Esophagus muscularis mucosa (tissue), 4 donors: Measurements from ENCODE around the gene MBL2. TPM values are rescaled to one million over a fixed set of nuclear protein-coding genes. Genes with fewer than 3 reads are reported as not detected.

Experiments used
- DNase-seq: peaks from one replicate; pipeline ENCODE4 v3.0.0-alpha.2; 2017; ENCODE audit errors: extremely low spot score
- H3K27ac ChIP-seq, 4 donors: fragments of 200-600 bp; sonication (generic); replicated peaks in 1 of 4; 1 replicate in 3 of 4; 2 replicates in 1 of 4; pipeline ENCODE4 v1.5.1; 2016 to 2019; ENCODE audit warnings: mild to moderate bottlenecking in 1 of 4
- H3K27me3 ChIP-seq, 4 donors: fragments of 200-600 bp; sonication (generic); one replicate each; pipeline versions ENCODE4 v1.5.1 to v1.6.0; 2016 to 2019
- H3K36me3 ChIP-seq, 4 donors: fragments of 200-600 bp; sonication (generic); one replicate each; pipeline ENCODE4 v1.5.1; 2016 to 2019
- H3K4me1 ChIP-seq, 4 donors: fragments of 200-600 bp; sonication (generic); one replicate each; pipeline ENCODE4 v1.5.1; 2016 to 2019
- H3K4me3 ChIP-seq, 4 donors: fragments of 200-600 bp; sonication (generic); 1 replicate in 2 of 4; 2 replicates in 2 of 4; pipeline ENCODE4 v1.5.1; 2016 to 2019; ENCODE audit warnings: mild to moderate bottlenecking in 4 of 4, moderate library complexity in 1 of 4
- H3K9me3 ChIP-seq, 4 donors: fragments of 200-600 bp; sonication (generic); 1 replicate in 3 of 4; 2 replicates in 1 of 4; pipeline ENCODE4 v1.5.1; 2016 to 2019
- CTCF ChIP-seq, 3 experiments: fragments of 200-600 bp in 2 of 3; fragments of 450-650 bp in 1 of 3; sonication (generic) in 2 of 3; IDR thresholded peaks; one replicate each; pipeline ENCODE4 v1.5.1; 2017 to 2019; ENCODE audit warnings: antibody characterized with exemption in 3 of 3, mild to moderate bottlenecking in 2 of 3, moderate library complexity in 1 of 3
- EP300 ChIP-seq: sonication (generic); formaldehyde crosslinking; IDR thresholded peaks from one replicate; pipeline ENCODE4 v1.6.1; 2017; ENCODE audit warnings: antibody characterized with exemption
- POLR2A ChIP-seq: fragments of 450-650 bp; IDR thresholded peaks from one replicate; pipeline ENCODE4 v1.6.1; 2017; ENCODE audit warnings: antibody characterized with exemption, moderate library complexity, mild to moderate bottlenecking, low read depth
- POLR2AphosphoS5 ChIP-seq, 2 donors: sonication (generic); formaldehyde crosslinking; IDR thresholded peaks; one replicate each; pipeline ENCODE4 v1.6.1; 2017; ENCODE audit warnings: antibody characterized with exemption in 2 of 2
- WGBS: methylation state at CpG from one replicate; pipeline ENCODE4 v1.1.5; 2018; 5-methylcytosine and 5-hydroxymethylcytosine counted together
- intact Hi-C: fragments of 100-400 bp; cut with DNase I; formaldehyde crosslinking; loops from one replicate; pipeline ENCODE4 v1.15.1; 2023
- total RNA-seq, 4 donors: library from RNA; depleted of rRNA; stranded (reverse); fragments of >200 nt; gene quantifications; one replicate each; pipeline versions ENCODE4 v1.1.0 to v1.2.1, GENCODE V29; 2016

MBL2 gene
- total RNA-seq, 4 donors from 2014 or later, result 0.06 TPM; not detected in 3

- intact Hi-C loops, result no loop called here
- H3K36me3 ChIP-seq, result no peaks in the 10 kb centered on the region
- TF ChIP-seq POLR2A (no peak), POLR2AphosphoS5 (IDR thresholded peaks at IDR 0.05) (no peak), CTCF (IDR thresholded peaks at IDR 0.05) (no peak), EP300 (no peak)
- no peak overlapping the region for H3K27ac ChIP-seq
- H3K4me1 ChIP-seq, result peaks cover 0 to 7% (median 0%) of the 10 kb centered on the region in 4 donors
- no peaks in the 10 kb centered on the region for H3K9me3 ChIP-seq
- 90% methylated on average over 12 of the region's 12 CpGs for WGBS
- DNase-seq, result peak; percentile 88
- peaks cover 0 to 16% (median 0%) of the 10 kb centered on the region in 4 donors for H3K27me3 ChIP-seq
- H3K4me3 ChIP-seq, result no peak overlapping the region
These were observed 2.6 kb upstream of the MBL2 start for GRCh38 chr10:52775132-52775647.

GRCh38 chr10:52774600-52775106 lies 2.1 kb upstream of the MBL2 start:
- no peak for TF ChIP-seq EP300
- no peak for TF ChIP-seq CTCF (IDR thresholded peaks at IDR 0.05)
- no peak for TF ChIP-seq POLR2AphosphoS5 (IDR thresholded peaks at IDR 0.05)
- no peak for TF ChIP-seq POLR2A
- H3K27ac ChIP-seq, result no peak overlapping the region
- H3K4me3 ChIP-seq, result no peak overlapping the region
- intact Hi-C loops, result no loop called here
- H3K27me3 ChIP-seq, result peaks cover 0 to 15% (median 0%) of the 10 kb centered on the region in 4 donors
- peak; percentile 82 for DNase-seq
- H3K4me1 ChIP-seq, result peaks cover 0 to 7% (median 0%) of the 10 kb centered on the region in 4 donors
- H3K9me3 ChIP-seq, result no peaks in the 10 kb centered on the region
- no peaks in the 10 kb centered on the region for H3K36me3 ChIP-seq
- WGBS, result 82% methylated on average over 6 of the region's 8 CpGs

GRCh38 chr10:52774182-52774581 lies 1.6 kb upstream of the MBL2 start:
- Histone ChIP-seq H3K27me3 (peaks cover 0 to 10% (median 0%) of the 10 kb centered on the region in 4 donors), H3K36me3 (no peaks in the 10 kb centered on the region), H3K27ac (no peak overlapping the region), H3K4me3 (no peak overlapping the region), H3K9me3 (no peaks in the 10 kb centered on the region), H3K4me1 (peaks cover 0 to 7% (median 0%) of the 10 kb centered on the region in 4 donors)
- 100% methylated on average over 2 of the region's 2 CpGs for WGBS
- DNase-seq, result no peak
- TF ChIP-seq CTCF (IDR thresholded peaks at IDR 0.05) (no peak), POLR2A (no peak), POLR2AphosphoS5 (IDR thresholded peaks at IDR 0.05) (no peak)
- intact Hi-C loops, result no loop called here

DNA sequence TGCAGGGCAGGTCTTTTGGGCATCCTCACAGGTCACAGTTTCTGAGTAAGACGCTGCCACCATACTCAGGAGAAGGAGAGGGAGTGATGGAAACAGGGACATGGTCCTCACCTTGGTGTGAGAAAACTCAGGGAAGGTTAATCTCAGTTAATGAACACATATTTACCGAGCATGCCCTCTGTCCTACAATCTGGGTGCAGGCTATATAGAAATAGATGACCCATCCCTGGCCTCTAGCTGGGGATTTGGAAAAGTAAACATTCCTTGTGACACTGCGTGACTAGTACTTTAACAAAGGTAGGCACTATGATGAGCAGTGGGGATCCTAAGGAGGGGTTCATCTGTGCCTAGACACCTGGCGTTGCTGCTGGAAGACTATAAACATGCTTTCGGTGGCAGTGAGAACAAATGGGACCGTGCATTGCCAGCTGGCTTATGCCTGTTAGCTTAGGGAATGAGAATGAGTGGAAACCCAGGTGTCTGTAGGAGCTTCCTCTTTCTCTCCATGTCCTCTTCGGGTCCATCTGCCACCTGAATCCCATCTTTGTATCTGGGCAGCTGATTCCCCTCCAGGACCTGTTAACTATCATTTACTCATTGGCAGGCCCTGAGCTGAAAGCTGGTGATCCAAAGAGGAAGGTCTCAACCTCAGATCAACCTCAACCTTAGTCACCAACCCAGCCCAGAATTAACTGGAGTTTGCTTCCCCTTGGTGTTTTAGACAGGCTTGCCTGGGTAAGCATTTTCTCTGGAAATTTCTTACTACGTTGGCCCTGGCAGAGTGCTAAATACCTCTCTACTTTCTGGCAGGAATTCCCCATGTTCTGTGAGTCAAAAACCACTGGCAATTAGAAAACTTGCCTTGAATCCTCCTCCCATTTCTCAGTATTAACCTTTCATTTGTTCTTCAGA lies 794 bp downstream of the MBL2 start:
- no peaks in the 10 kb centered on the region for H3K9me3 ChIP-seq

More for the DNA sequence above, 794 bp downstream of the MBL2 start:
- TF ChIP-seq POLR2AphosphoS5 (IDR thresholded peaks at IDR 0.05) (no peak), POLR2A (no peak), EP300 (no peak), CTCF (IDR thresholded peaks at IDR 0.05) (no peak)
- WGBS, result 74% methylated on average over 7 of the region's 8 CpGs
- intact Hi-C loops, result no loop called here
- peak; percentile 68 for DNase-seq
- H3K4me3 ChIP-seq, result no peak overlapping the region
- H3K36me3 ChIP-seq, result no peaks in the 10 kb centered on the region
- no peak overlapping the region for H3K27ac ChIP-seq
- H3K27me3 ChIP-seq, result no peaks in the 10 kb centered on the region
- no peaks in the 10 kb centered on the region for H3K4me1 ChIP-seq
